Epithelial cell of prostate (primary cell): Measurements from ENCODE around the gene CPNE1.
"Not testable (repeated sequence)": the region's sequence is repeated elsewhere in the genome, so short reads cannot be mapped to it uniquely, and the experiment has no call there.

Experiments used
- DNase-seq: peaks from one replicate; pipeline ENCODE4 v3.0.0-alpha.2; 2011; ENCODE audit warnings: low read depth, low spot score
- H3K27ac ChIP-seq: fragments of 450-650 bp; 2 replicates; pipeline ENCODE4 v1.5.1; 2017; ENCODE audit warnings: mild to moderate bottlenecking

The CPNE1 gene

GRCh38 chr20:35698298-35699126 is 33.8 kb upstream of the CPNE1 start:
- DNase-seq, result no peak

GRCh38 chr20:35697696-35698297 is 33.1 kb upstream of the CPNE1 start:
- no peak for DNase-seq
- H3K27ac ChIP-seq, result no peak overlapping the region

More at GRCh38 chr20:35698298-35699126, 33.8 kb upstream of the CPNE1 start:
- H3K27ac ChIP-seq, result peak overlapping the region; percentile 94

DNA sequence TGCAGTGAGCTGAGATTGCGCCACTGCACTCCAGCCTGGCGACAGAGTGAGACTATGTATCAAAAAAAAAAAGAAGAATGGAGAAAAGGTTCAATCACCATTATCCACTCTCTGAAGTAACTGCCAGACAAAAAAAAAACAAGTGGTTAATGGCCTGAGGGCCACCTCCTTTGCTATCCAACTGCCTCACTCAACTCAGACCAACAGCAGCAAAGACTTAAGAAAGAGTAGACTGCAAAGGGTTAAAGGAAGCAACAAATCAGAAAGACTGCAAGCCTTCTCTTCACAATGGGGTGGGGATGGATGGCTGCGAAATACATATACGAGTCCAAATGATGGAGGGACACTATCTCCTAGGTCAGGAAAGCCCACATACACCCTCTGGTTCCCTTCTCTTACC is 31.3 kb upstream of the CPNE1 start:
- no peak for DNase-seq
- no peak overlapping the region for H3K27ac ChIP-seq

GRCh38 chr20:35695245-35695749 is 30.6 kb upstream of the CPNE1 start:
- DNase-seq, result no peak
- H3K27ac ChIP-seq, result no peak overlapping the region

DNA sequence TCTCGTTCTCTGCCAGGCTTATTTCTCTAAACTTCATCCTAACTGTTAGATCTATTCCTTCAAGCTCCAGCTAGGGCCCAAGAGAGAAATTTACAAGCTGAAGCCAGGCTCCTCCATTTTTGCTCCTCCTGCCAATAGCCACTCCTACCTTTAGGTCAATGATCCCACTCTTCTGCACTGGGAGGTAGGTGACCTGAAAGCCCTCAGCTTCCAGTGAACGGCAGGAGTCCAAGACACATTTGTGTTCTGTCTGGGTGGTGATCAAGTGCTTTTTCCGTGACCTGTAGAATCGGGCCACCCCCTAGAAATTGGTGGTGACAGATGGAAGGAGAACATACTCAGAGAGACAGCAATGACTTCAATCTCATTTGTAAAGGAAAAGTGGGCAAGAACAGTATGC is 25.6 kb upstream of the CPNE1 start:
- DNase-seq, result no peak
- H3K27ac ChIP-seq, result no peak overlapping the region

DNA sequence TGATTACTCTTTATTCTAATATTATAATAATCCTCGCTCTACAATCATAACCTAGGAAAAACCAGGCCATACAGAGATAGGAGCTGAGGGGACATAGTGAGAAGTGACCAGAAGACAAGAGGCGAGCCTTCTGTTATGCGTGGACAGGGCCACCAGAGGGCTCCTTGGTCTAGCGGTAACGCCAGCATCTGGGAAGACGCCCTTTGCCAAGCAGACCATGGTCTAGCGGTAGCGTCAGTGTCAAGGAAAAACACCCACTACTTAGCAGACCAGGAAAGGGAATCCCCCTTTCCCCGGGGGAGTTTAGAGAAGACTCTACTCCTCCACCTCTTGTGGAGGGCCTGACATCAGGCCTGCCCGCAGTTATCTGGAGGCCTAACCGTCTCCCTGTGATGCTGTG is 22.2 kb upstream of the CPNE1 start:
- DNase-seq, H3K27ac ChIP-seq: not testable (repeated sequence)

GRCh38 chr20:35685368-35685767 is 20.7 kb upstream of the CPNE1 start:
- not testable (repeated sequence) for H3K27ac ChIP-seq, DNase-seq

- DNase-seq, result no peak
- no peak overlapping the region for H3K27ac ChIP-seq
These were observed 17.3 kb upstream of the CPNE1 start for GRCh38 chr20:35681960-35682359.

DNA sequence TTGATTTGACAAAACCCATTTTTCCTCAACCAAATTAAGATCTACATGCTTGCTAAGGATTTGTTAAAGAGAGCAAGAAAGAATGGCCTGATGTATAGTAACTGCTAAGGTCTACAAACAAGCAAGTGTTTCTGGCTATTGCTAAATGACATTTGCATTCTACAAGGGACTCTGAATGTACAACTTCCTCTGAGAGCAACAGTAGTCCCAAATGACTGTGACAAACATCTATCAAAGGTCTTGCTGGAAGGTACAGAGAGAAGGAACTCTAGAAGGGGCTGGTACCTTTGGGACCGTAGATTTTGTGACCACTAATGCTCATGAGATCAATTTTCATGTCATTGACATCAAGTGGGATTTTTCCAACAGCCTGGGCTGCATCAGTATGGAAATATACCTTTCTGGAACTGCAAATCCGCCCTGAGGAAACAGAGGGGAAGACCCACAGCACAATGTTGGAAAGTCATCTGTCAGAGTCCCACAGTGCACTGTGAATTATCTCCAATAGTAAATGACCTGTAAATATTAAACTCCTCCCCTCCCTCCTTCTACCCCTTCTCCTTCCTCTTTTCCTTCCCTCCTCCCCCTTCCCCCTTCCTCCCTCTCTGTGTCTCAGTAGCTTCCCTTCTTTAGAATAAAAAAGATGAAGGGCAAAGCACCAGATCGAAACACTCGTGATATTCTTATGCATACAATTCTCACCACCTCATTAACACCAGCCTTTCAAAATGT is 15.9 kb upstream of the CPNE1 start:
- H3K27ac ChIP-seq, result no peak overlapping the region
- DNase-seq, result no peak

- H3K27ac ChIP-seq, result no peak overlapping the region
- DNase-seq, result no peak
These were observed 10.2 kb upstream of the CPNE1 start for GRCh38 chr20:35674921-35675320.

DNA sequence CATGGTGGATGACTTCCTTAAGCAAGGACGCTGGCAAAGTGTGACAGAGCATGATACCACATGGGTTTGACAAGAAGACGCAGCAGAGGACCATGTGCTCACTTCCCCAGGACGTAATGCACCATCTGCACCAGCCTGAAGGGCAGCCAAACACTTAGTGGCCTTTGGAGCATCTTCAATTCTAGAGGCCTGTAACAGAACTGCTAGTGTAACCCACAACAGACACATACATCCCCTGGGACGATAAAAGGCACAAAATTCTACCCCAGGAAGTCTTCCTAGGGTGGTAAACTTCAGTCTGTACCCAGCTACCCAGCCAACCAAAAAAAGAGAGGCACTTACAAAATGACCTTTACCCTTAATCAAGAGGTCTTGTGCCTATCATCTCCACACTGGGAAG is 9.2 kb upstream of the CPNE1 start:
- no peak overlapping the region for H3K27ac ChIP-seq
- DNase-seq, result no peak

DNA sequence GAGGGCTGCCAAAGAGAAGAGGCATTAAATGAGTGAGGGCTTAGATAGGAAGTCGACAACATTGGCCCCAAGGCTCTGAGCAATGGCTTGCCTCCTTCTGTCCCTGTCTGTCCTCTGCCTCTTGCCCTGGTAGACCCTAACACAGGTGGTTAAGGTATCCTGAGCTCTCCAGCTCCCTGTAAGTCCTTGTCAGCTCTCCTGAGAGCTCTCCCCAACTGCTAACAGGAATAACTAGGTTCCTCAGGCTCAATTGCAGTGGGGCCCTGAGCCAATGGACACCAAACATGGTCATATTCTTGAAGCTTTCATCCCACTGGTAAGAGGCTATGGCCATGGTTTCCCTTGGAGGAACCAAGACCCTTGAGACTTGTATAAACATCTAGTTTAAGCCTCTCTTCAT is 5.0 kb upstream of the CPNE1 start:
- no peak for DNase-seq
- no peak overlapping the region for H3K27ac ChIP-seq

- H3K27ac ChIP-seq, result no peak overlapping the region
- DNase-seq, result no peak
These were observed 4.5 kb upstream of the CPNE1 start for GRCh38 chr20:35669221-35669620.

DNA sequence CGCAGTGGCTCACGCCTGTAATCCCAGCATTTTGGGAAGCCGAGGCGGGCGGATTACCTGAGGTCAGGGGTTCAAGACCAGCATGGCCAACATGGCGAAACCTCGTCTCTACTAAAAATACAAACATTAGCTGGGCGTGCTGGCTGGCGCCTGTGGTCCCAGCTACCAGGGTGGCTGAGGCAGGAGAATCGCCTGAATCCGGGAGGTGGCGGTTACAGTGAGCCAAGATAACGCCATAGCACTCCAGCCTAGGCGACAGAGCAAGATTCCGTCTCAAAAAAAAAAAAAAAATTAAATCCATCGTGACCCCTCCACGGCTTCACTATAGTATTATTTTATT is 1.2 kb upstream of the CPNE1 start:
- H3K27ac ChIP-seq, result no peak overlapping the region
- DNase-seq, result no peak

DNA sequence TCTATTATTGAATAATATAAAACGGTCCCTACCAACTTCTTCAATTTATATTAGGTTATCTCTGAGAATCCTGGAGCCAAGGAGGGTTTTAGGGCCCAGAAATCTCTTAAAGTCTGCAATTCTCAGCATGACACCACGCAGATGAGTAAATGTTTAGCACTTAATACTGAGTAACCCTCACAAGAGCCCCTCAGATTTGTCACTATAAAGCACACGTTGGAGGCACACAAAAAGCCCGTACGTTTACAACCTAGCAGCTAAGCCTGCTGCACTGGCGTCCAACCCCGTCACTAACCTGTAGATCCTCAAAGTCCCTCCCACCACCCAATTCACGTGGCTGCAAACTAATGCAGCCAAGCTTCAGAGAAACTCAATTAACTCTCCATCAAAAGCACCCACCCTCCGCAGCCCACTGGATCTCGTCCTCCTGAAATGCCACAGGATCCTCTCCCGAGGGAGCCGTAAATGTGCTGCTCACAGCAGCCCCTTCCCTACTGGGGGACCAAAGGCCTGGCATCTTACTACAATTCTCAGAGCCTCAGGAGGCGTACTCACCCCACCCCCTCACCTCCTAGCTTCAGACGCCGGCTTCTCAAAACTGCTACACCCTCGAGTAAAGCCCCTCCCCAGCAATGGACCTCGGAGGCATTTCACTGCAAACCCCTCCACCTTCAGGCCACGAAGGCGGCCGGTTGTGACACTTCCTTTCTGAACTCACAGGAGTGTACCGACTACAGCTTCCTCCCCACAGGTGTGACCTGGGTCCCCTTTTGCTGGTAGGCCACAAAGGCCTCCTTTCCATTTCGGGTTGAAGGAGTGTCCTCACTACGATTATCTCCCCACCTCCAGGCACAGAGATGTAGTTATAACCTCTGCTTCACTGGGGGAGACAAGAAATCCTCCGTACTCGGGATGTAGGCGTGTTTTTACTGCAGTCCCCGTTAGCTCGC is 909 bp downstream of the CPNE1 start:
- DNase-seq, result no peak

DNA sequence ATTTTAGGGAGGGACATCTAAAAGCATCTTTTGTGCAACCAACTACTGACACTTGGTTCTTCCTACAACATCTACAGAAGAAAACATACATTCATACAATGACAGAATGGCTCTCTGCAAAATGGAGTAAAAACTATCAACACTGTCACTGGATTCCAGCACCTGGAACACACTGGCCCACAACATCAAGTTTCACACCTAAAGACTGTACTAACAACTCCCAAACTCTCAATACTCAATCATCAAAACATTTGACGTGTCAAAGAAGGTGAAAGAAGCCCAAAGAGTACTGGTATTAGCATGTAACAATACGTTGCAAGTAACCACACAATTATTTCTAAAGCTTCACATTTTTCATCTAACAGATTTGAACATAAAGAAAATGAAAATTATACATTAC is 2.1 kb downstream of the CPNE1 start:
- H3K27ac ChIP-seq, result peak overlapping the region; percentile 81
- no peak for DNase-seq

More for the DNA sequence above, 909 bp downstream of the CPNE1 start:
- H3K27ac ChIP-seq, result peak overlapping the region; percentile 81

DNA sequence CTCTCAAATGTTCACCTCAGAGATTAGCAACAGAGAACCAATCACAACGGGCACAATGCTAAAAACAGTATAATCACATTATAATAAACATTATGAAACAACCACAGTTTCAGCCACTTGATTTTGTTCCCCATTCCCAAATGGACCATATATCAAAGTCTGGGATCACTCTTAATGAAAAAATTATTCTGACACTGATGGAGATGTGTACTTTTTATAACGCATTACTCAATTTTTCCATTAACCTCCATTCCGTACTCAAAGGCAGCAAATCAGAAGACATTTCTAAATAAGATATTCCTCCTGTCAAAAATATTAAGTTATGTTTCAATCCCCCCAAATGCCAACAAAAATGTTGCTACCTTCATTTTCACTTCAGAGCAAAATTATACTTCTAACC is 2.8 kb downstream of the CPNE1 start:
- no peak for DNase-seq
- peak overlapping the region; percentile 42 for H3K27ac ChIP-seq

GRCh38 chr20:35661053-35661452 is 3.6 kb downstream of the CPNE1 start:
- H3K27ac ChIP-seq, result peak overlapping the region; percentile 42
- DNase-seq, result no peak

DNA sequence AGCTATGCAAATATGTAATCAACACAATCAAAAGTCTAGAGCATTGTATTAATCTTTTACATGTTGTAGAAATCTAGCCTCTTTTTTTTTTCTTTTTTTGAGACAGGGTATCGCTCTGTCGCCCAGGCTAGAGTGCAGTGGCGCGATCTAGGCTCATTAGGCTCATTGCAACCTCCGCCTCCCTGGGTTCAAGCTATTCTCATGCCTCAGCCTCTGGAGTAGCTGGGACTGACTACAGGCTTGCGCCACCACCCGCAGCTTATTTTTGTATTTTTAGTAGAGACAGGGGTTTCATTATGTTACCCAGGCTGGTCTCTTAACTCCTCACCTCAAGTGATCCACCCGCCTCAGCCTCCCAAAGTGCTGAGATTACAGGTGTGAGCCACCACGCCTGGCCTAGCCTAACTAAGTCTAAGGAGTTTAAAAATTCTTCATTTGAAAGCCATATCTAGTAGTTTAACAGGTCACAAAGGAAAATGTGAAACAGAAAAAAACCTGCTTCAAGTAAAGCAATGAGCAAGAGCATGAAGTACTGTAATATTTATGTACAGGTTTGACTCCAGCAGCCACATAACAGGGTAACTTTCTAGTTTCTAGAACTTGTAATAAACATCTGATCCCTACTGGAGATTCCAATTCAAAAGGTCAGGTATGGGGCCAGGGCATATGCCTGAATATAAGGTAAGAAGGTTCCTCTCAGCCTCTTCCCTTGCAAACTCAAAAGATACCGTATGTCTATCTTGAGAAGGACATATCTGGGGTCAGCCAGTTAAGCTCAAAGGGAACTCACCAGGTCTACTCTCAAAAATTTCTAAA is 4.4 kb downstream of the CPNE1 start:
- no peak for DNase-seq
- H3K27ac ChIP-seq, result peak overlapping the region; percentile 42
